OCI-LY1 (cell line): Measurements from ENCODE around the gene STK25.

Source experiments
- H2AFZ ChIP-seq: fragments of 200-600 bp; sonication (generic), shearing (Covaris generic); 2 replicates; pipeline ENCODE4 v1.6.0; 2014; ENCODE audit warnings: antibody characterized with exemption, mild to moderate bottlenecking, low read length
- H3F3A ChIP-seq: fragments of 200-600 bp; sonication (generic), shearing (Covaris generic); 2 replicates; pipeline ENCODE4 v1.6.0; 2014; ENCODE audit warnings: mild to moderate bottlenecking, antibody characterized with exemption, low read length, moderate library complexity; ENCODE audit not compliant: insufficient read depth
- H3K27ac ChIP-seq: fragments of 200-600 bp; sonication (generic); 2 replicates; pipeline ENCODE4 v1.5.1; 2014; ENCODE audit warnings: low read length, mixed run types, mild to moderate bottlenecking, low read depth; ENCODE audit not compliant: poor library complexity, severe bottlenecking
- H3K27me3 ChIP-seq: fragments of 200-600 bp; sonication (generic); 2 replicates; pipeline ENCODE4 v1.6.0; 2014; ENCODE audit warnings: antibody characterized with exemption, mild to moderate bottlenecking, low read length, moderate library complexity; ENCODE audit not compliant: insufficient read depth
- H3K36me3 ChIP-seq: fragments of 200-600 bp; sonication (generic); 2 replicates; pipeline ENCODE4 v1.6.1; 2014; ENCODE audit warnings: mild to moderate bottlenecking, antibody characterized with exemption, low read length, moderate library complexity, mixed read lengths; ENCODE audit not compliant: insufficient read depth
- H3K4me1 ChIP-seq: fragments of 200-600 bp; sonication (generic); 2 replicates; pipeline ENCODE4 v1.5.1; 2014; ENCODE audit warnings: mild to moderate bottlenecking, low read length, moderate library complexity; ENCODE audit not compliant: insufficient read depth, severe bottlenecking
- H3K4me2 ChIP-seq: fragments of 200-600 bp; sonication (generic), shearing (Covaris generic); 2 replicates; pipeline ENCODE4 v1.6.1; 2014; ENCODE audit warnings: low read length
- H3K4me3 ChIP-seq: fragments of 200-600 bp; sonication (generic); 2 replicates; pipeline ENCODE4 v1.5.1; 2014; ENCODE audit warnings: low read length, low read depth, mild to moderate bottlenecking, mixed read lengths; ENCODE audit not compliant: poor library complexity, severe bottlenecking
- H3K79me2 ChIP-seq: fragments of 200-600 bp; shearing (Covaris generic); 2 replicates; pipeline ENCODE4 v1.6.1; 2016; ENCODE audit warnings: mixed run types, low read length, mixed read lengths; ENCODE audit not compliant: insufficient read depth
- H3K9ac ChIP-seq: fragments of 200-600 bp; sonication (generic), shearing (Covaris generic); 2 replicates; pipeline ENCODE4 v1.6.1; 2014; ENCODE audit warnings: mild to moderate bottlenecking, low read length, mixed read lengths
- H3K9me2 ChIP-seq: fragments of 200-600 bp; sonication (generic), shearing (Covaris generic); 2 replicates; pipeline ENCODE4 v1.6.1; 2014; ENCODE audit warnings: low read depth, mild to moderate bottlenecking, low read length, mixed read lengths
- H3K9me3 ChIP-seq: fragments of 200-600 bp; shearing (Covaris generic); 2 replicates; pipeline ENCODE4 v1.6.1; 2014; ENCODE audit warnings: low read length, mixed read lengths
- H4K20me1 ChIP-seq: fragments of 200-600 bp; sonication (generic), shearing (Covaris generic); 2 replicates; pipeline ENCODE4 v1.6.0; 2016; ENCODE audit warnings: mild to moderate bottlenecking, low read length; ENCODE audit not compliant: insufficient read depth
- CTCF ChIP-seq: fragments of 200-600 bp; sonication (generic), shearing (Covaris generic); IDR thresholded peaks from 2 replicates; pipeline ENCODE4 v1.5.1; 2017; ENCODE audit warnings: mild to moderate bottlenecking, antibody characterized with exemption, low read length, moderate library complexity, mixed read lengths
- EZH2 ChIP-seq: fragments of 200-600 bp; sonication (generic), shearing (Covaris generic); IDR thresholded peaks from 2 replicates; pipeline ENCODE4 v1.8.0; 2017; ENCODE audit warnings: borderline replicate concordance, mixed run types, mild to moderate bottlenecking, antibody characterized with exemption, low read length, moderate library complexity, mixed read lengths

The STK25 gene

GRCh38 chr2:241539616-241540374, 31.4 kb upstream of the STK25 start:
- no peak for TF ChIP-seq EZH2
- TF ChIP-seq CTCF: no peak
- Histone ChIP-seq H3K9me2 (no peaks in the 10 kb centered on the region), H3K4me3 (no peak overlapping the region), H3K4me2 (no peak overlapping the region), H3K27ac (no peak overlapping the region), H3K9me3 (no peaks in the 10 kb centered on the region), H3K27me3 (peaks cover 6% of the 10 kb centered on the region; the same call in 1 of the 2 replicates), H3K79me2 (no peaks in the 10 kb centered on the region), H3K9ac (no peak overlapping the region), H3F3A (no peaks in the 10 kb centered on the region), H3K36me3 (no peaks in the 10 kb centered on the region), H2AFZ (no peak overlapping the region), H3K4me1 (no peaks in the 10 kb centered on the region), H4K20me1 (no peaks in the 10 kb centered on the region)

- Histone ChIP-seq H3K9ac (no peak overlapping the region), H3K27me3 (peaks cover 12% of the 10 kb centered on the region; the same call in 1 of the 2 replicates), H3K9me3 (no peaks in the 10 kb centered on the region), H3K79me2 (no peaks in the 10 kb centered on the region), H3K4me3 (no peak overlapping the region), H3K4me2 (no peak overlapping the region), H2AFZ (no peak overlapping the region), H4K20me1 (no peaks in the 10 kb centered on the region), H3K9me2 (no peaks in the 10 kb centered on the region), H3K36me3 (no peaks in the 10 kb centered on the region), H3K27ac (no peak overlapping the region), H3F3A (no peaks in the 10 kb centered on the region), H3K4me1 (no peaks in the 10 kb centered on the region)
- TF ChIP-seq CTCF (no peak), EZH2 (no peak)
These were observed 30.6 kb upstream of the STK25 start for GRCh38 chr2:241538838-241539615.

- Histone ChIP-seq H3K27me3 (peaks cover 12% of the 10 kb centered on the region; the same call in 1 of the 2 replicates), H3K9me3 (no peaks in the 10 kb centered on the region), H3K4me3 (no peak overlapping the region), H3K79me2 (no peaks in the 10 kb centered on the region), H3K36me3 (no peaks in the 10 kb centered on the region), H3K4me1 (no peaks in the 10 kb centered on the region), H3K4me2 (no peak overlapping the region), H4K20me1 (no peaks in the 10 kb centered on the region), H3F3A (no peaks in the 10 kb centered on the region), H3K27ac (no peak overlapping the region), H2AFZ (no peak overlapping the region), H3K9ac (no peak overlapping the region), H3K9me2 (no peaks in the 10 kb centered on the region)
- no peak for TF ChIP-seq CTCF
- TF ChIP-seq EZH2: no peak
These were observed 27.7 kb upstream of the STK25 start for GRCh38 chr2:241535871-241536655.
